ENCODE measurements around the gene SCRT2. TPM values are rescaled to one million over a fixed set of nuclear protein-coding genes. Genes with fewer than 3 reads are reported as not detected.

The SCRT2 gene
- total RNA-seq, 1 experiment from 2014 or later: 0.20 TPM

DNA sequence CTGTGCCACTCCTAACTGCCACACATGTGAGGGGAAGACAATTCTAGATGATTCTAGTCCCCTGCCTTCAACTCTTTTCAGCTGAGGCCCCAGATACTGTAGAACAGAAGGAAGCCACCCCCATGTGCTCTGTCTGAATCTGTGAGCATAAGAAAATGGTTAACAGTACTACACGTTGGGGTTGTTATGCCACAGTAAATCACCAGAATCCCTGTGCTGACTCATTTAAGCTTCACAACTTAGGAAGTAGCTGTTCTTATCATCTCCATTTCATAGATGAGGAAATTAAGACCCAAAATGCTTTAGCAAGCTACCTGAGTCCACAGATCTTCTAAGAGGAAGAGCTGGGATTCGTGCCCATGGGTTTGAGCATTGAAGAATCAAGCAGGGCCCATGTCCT is 27.4 kb upstream of the SCRT2 start (continued):
- TF ChIP-seq OVOL2 (CRISPR knock-in tag; IDR thresholded peaks at IDR 0.05; ENCODE audit: borderline replicate concordance) (no peak), PRRX2 (CRISPR knock-in tag; IDR thresholded peaks at IDR 0.05) (no peak), ZNF423 (CRISPR knock-in tag; IDR thresholded peaks at IDR 0.05) (no peak), ATF1 (CRISPR knock-in tag; IDR thresholded peaks at IDR 0.05) (no peak), NFE2L1 (CRISPR knock-in tag; IDR thresholded peaks at IDR 0.05) (no peak), ESRRA (CRISPR knock-in tag; IDR thresholded peaks at IDR 0.05; ENCODE audit: borderline replicate concordance) (no peak)
- TF ChIP-seq, protein P1, sequence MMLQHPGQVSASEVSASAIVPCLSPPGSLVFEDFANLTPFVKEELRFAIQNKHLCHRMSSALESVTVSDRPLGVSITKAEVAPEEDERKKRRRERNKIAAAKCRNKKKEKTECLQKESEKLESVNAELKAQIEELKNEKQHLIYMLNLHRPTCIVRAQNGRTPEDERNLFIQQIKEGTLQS (CRISPR knock-in tag; conservative IDR thresholded peaks at IDR 0.05): no peak
- TF ChIP-seq, protein P2, sequence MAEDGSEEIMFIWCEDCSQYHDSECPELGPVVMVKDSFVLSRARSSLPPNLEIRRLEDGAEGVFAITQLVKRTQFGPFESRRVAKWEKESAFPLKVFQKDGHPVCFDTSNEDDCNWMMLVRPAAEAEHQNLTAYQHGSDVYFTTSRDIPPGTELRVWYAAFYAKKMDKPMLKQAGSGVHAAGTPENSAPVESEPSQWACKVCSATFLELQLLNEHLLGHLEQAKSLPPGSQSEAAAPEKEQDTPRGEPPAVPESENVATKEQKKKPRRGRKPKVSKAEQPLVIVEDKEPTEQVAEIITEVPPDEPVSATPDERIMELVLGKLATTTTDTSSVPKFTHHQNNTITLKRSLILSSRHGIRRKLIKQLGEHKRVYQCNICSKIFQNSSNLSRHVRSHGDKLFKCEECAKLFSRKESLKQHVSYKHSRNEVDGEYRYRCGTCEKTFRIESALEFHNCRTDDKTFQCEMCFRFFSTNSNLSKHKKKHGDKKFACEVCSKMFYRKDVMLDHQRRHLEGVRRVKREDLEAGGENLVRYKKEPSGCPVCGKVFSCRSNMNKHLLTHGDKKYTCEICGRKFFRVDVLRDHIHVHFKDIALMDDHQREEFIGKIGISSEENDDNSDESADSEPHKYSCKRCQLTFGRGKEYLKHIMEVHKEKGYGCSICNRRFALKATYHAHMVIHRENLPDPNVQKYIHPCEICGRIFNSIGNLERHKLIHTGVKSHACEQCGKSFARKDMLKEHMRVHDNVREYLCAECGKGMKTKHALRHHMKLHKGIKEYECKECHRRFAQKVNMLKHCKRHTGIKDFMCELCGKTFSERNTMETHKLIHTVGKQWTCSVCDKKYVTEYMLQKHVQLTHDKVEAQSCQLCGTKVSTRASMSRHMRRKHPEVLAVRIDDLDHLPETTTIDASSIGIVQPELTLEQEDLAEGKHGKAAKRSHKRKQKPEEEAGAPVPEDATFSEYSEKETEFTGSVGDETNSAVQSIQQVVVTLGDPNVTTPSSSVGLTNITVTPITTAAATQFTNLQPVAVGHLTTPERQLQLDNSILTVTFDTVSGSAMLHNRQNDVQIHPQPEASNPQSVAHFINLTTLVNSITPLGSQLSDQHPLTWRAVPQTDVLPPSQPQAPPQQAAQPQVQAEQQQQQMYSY (CRISPR knock-in tag; IDR thresholded peaks at IDR 0.05): no peak
- TF ChIP-seq, protein P3, sequence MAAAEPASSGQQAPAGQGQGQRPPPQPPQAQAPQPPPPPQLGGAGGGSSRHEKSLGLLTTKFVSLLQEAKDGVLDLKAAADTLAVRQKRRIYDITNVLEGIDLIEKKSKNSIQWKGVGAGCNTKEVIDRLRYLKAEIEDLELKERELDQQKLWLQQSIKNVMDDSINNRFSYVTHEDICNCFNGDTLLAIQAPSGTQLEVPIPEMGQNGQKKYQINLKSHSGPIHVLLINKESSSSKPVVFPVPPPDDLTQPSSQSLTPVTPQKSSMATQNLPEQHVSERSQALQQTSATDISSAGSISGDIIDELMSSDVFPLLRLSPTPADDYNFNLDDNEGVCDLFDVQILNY (CRISPR knock-in tag; IDR thresholded peaks at IDR 0.05): no peak

DNA sequence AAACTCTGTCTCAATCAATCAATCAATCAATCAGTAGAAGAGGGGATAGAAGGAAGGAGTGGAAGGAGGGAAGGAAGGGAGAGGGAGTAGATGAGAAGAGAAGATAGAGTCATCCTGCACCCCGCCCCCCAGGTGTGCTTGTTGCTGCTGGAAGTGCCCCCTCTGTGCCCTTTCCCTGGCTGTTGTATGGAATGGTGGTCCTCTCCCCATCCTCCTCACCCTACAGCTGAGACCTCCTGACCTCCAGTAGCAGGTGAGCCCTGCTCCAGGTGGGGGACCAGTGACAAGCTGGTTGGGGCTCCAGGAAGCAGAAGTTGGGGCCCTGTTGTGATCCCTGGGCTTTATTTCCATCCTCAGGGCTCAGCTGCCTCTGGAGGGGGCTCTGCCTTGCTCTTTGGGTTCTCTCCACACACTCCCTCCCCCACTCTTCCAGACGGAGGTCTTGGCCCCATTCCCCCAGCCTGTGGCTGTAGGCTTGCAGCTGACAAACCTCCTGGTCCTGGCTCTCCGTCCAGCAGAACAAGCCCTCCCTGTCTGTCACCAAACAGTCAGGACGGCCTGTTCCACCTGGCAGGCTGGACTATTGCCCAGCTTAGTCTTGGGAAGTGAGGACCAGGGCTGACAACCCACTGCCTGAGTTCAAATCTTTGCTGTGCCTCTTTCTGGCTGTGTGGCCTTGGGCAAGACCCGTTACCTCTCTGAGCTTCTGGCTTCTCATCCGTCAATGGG is 26.0 kb upstream of the SCRT2 start:
- TF ChIP-seq GABPB1 (CRISPR knock-in tag; IDR thresholded peaks at IDR 0.05) (no peak), SP1 (CRISPR knock-in tag; conservative IDR thresholded peaks at IDR 0.05) (no peak), FOXP1 (CRISPR knock-in tag; IDR thresholded peaks at IDR 0.05; ENCODE audit: borderline replicate concordance) (no peak), JAZF1 (CRISPR knock-in tag; IDR thresholded peaks at IDR 0.05) (no peak)
- Mint-ChIP-seq H3K27me3 (ENCODE audit: low read depth) (peaks cover 3% of the 10 kb centered on the region; the same call in 1 of the 2 replicates), H3K36me3 (no peaks in the 10 kb centered on the region), H3K4me3 (no peak overlapping the region), H3K27ac (no peak overlapping the region), H3K4me1 (peaks cover 29% of the 10 kb centered on the region), H3K9me3 (no peaks in the 10 kb centered on the region)
- ChIA-PET POLR2A (interaction anchor here (0.5 kb wide), 1 partner anchor 24 kb away, joined by 4 read pairs; no protein-coding TSS in a partner anchor), CTCF (interaction anchor here (1.1 to 3.6 kb wide), 3 partner anchors 34 to 56 kb away, joined by 3 to 24 read pairs (median 6); no protein-coding TSS in a partner anchor)
- no peak for ATAC-seq
- no peak for DNase-seq (ENCODE audit: low spot score)

DNA sequence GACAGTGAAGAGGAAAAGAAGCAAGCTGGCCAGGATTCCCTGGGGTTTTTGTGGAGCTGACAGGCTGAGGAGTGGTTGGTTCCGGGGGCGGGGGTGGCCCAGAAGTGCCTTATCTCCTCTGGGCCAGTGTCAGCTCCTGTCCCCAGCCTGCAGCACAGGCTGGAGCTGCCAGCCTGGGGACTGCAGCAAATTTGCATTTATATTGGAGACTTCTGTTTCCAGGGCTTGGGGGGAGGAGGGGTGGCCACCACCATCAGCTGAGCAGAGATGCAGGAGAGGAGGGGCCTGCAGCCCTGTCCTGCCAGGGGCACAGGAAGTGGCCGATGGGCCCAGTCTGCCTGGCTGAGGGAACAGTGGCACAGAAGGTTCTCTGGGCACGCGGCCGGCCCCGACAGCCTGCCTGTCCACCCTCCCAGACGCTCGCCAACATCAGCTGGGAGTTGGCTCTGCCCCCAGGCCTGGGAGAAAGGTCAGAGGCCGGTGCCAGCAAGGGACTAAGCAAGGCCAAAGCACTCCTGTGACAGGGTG is 24.3 kb upstream of the SCRT2 start:
- Mint-ChIP-seq H3K4me1 (peaks cover 30% of the 10 kb centered on the region), H3K4me3 (no peak overlapping the region)
- TF ChIP-seq NR2C2 (CRISPR knock-in tag; IDR thresholded peaks at IDR 0.05) (no peak), KAT7 (CRISPR knock-in tag; IDR thresholded peaks at IDR 0.05; ENCODE audit: borderline replicate concordance) (no peak), TCF7 (CRISPR knock-in tag; IDR thresholded peaks at IDR 0.05; ENCODE audit: low read depth) (no peak), ZNF121 (CRISPR knock-in tag; IDR thresholded peaks at IDR 0.05) (peak; percentile 41; the same call in 1 of the 2 replicates), SOX15 (CRISPR knock-in tag; IDR thresholded peaks at IDR 0.05) (no peak), TEAD4 (CRISPR knock-in tag; IDR thresholded peaks at IDR 0.05) (no peak), ZNF138 (CRISPR knock-in tag; conservative IDR thresholded peaks at IDR 0.05) (no peak), NR1H2 (CRISPR knock-in tag; IDR thresholded peaks at IDR 0.05) (no peak), NR3C1 (CRISPR knock-in tag; conservative IDR thresholded peaks at IDR 0.05; ENCODE audit: low read depth) (no peak)
- TF ChIP-seq, protein P4, sequence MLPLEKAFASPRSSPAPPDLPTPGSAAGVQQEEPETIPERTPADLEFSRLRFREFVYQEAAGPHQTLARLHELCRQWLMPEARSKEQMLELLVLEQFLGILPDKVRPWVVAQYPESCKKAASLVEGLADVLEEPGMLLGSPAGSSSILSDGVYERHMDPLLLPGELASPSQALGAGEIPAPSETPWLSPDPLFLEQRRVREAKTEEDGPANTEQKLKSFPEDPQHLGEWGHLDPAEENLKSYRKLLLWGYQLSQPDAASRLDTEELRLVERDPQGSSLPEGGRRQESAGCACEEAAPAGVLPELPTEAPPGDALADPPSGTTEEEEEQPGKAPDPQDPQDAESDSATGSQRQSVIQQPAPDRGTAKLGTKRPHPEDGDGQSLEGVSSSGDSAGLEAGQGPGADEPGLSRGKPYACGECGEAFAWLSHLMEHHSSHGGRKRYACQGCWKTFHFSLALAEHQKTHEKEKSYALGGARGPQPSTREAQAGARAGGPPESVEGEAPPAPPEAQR (CRISPR knock-in tag; IDR thresholded peaks at IDR 0.05): no peak
- TF ChIP-seq, protein P5, sequence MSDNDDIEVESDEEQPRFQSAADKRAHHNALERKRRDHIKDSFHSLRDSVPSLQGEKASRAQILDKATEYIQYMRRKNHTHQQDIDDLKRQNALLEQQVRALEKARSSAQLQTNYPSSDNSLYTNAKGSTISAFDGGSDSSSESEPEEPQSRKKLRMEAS (CRISPR knock-in tag; IDR thresholded peaks at IDR 0.05): peak; percentile 56; the same call in 1 of the 2 replicates
- TF ChIP-seq, protein P6, sequence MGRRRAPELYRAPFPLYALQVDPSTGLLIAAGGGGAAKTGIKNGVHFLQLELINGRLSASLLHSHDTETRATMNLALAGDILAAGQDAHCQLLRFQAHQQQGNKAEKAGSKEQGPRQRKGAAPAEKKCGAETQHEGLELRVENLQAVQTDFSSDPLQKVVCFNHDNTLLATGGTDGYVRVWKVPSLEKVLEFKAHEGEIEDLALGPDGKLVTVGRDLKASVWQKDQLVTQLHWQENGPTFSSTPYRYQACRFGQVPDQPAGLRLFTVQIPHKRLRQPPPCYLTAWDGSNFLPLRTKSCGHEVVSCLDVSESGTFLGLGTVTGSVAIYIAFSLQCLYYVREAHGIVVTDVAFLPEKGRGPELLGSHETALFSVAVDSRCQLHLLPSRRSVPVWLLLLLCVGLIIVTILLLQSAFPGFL (CRISPR knock-in tag; IDR thresholded peaks at IDR 0.05; ENCODE audit: borderline replicate concordance): no peak

More for the DNA sequence above, 24.3 kb upstream of the SCRT2 start:
- Mint-ChIP-seq H3K36me3 (no peaks in the 10 kb centered on the region), H3K27me3 (ENCODE audit: low read depth) (peaks cover 3% of the 10 kb centered on the region; the same call in 1 of the 2 replicates), H3K27ac (no peak overlapping the region), H3K9me3 (no peaks in the 10 kb centered on the region)
- POLR2A ChIA-PET: no interaction called here
- CTCF ChIA-PET: interaction anchor here (1.1 to 3.6 kb wide), 5 partner anchors 28 to 69 kb away, joined by 4 to 24 read pairs (median 9); partner anchors contain the start of gene SLC52A3
- DNase-seq (ENCODE audit: low spot score) (peak; percentile 51), ATAC-seq (peak; percentile 82)
